Keratinocyte (primary cell): ENCODE data around the gene IL37. TPM values are rescaled to one million over a fixed set of nuclear protein-coding genes. Genes with fewer than 3 reads are reported as not detected.

Experiments used
- DNase-seq: peaks from one replicate; pipeline ENCODE4 v3.0.0-alpha.2; 2011; ENCODE audit warnings: low read depth, missing footprints, low spot score
- FAIRE-seq: peaks from 2 replicates; lab custom pipeline; 2011; peaks lifted over from hg19 to GRCh38; lab: Jason Lieb, UNC
- H2AFZ ChIP-seq: 2 replicates; pipeline ENCODE4 v1.6.0; 2012; ENCODE audit warnings: low read length, control low read depth, inconsistent platforms; ENCODE audit not compliant: control insufficient read depth
- H3K27ac ChIP-seq: 2 replicates; pipeline ENCODE4 v1.5.1; 2011; ENCODE audit warnings: low read length; ENCODE audit not compliant: control insufficient read depth, insufficient read depth
- H3K27me3 ChIP-seq: 3 replicates; pipeline ENCODE4 v1.6.0; 2011; ENCODE audit warnings: low read length; ENCODE audit not compliant: control insufficient read depth, insufficient read depth; ENCODE audit errors: extremely low read depth
- H3K36me3 ChIP-seq, 2 experiments: 2 replicates in 1 of 2; 3 replicates in 1 of 2; pipeline ENCODE4 v1.5.1; 2011; ENCODE audit warnings: low read length in 2 of 2, mild to moderate bottlenecking in 1 of 2; ENCODE audit not compliant: control insufficient read depth in 2 of 2, insufficient read depth in 2 of 2; ENCODE audit errors: extremely low read depth in 1 of 2
- H3K4me1 ChIP-seq: 3 replicates; pipeline ENCODE4 v1.5.1; 2011; ENCODE audit warnings: low read length; ENCODE audit not compliant: control insufficient read depth, insufficient read depth; ENCODE audit errors: extremely low read depth
- H3K4me2 ChIP-seq: 3 replicates; pipeline ENCODE4 v1.6.0; 2011; ENCODE audit warnings: low read depth, low read length; ENCODE audit not compliant: control insufficient read depth, insufficient read depth; ENCODE audit errors: extremely low read depth
- H3K4me3 ChIP-seq, 3 experiments: fragments of 200-600 bp in 1 of 3; sonication (generic) in 1 of 3; 2 replicates in 2 of 3; 3 replicates in 1 of 3; pipeline ENCODE4 v1.5.1; 2011 to 2016; ENCODE audit warnings: low read length in 3 of 3, mild to moderate bottlenecking in 3 of 3, control low read depth in 2 of 3, inconsistent platforms in 1 of 3, low read depth in 1 of 3, mixed read lengths in 1 of 3, mixed run types in 1 of 3, moderate library complexity in 1 of 3; ENCODE audit not compliant: control insufficient read depth in 2 of 3, insufficient read depth in 2 of 3; ENCODE audit errors: extremely low read depth in 1 of 3
- H3K79me2 ChIP-seq: 2 replicates; pipeline ENCODE4 v1.6.0; 2012; ENCODE audit warnings: low read length; ENCODE audit not compliant: control insufficient read depth, insufficient read depth
- H3K9ac ChIP-seq: 3 replicates; pipeline ENCODE4 v1.6.0; 2011; ENCODE audit warnings: low read length; ENCODE audit not compliant: control insufficient read depth, insufficient read depth; ENCODE audit errors: extremely low read depth
- H3K9me1 ChIP-seq: 3 replicates; pipeline ENCODE4 v1.6.0; 2011; ENCODE audit warnings: low read length; ENCODE audit not compliant: control insufficient read depth, insufficient read depth; ENCODE audit errors: extremely low read depth
- H3K9me3 ChIP-seq: 2 replicates; pipeline ENCODE4 v1.5.1; 2012; ENCODE audit warnings: low read depth, low read length; ENCODE audit not compliant: control insufficient read depth
- H4K20me1 ChIP-seq: 3 replicates; pipeline ENCODE4 v1.6.0; 2011; ENCODE audit warnings: low read length; ENCODE audit not compliant: control insufficient read depth, insufficient read depth; ENCODE audit errors: extremely low read depth
- EZH2 ChIP-seq: IDR thresholded peaks from one replicate; pipeline ENCODE4 v1.6.1; 2012; ENCODE audit warnings: inconsistent platforms, mild to moderate bottlenecking, low read length, moderate library complexity
- dilution Hi-C: fragments of 300-500 bp; cut with MboI; formaldehyde crosslinking; loops from one replicate; pipeline ENCODE4 v1.7.0; 2020; ENCODE audit warnings: low sequenced_read_pairs; ENCODE audit not compliant: extremely low pct_ligation_motif_present
- polyA plus RNA-seq, 5 experiments: library from polyadenylated mRNA; depleted of rRNA in 3 of 5; stranded (reverse) in 3 of 5; stranded (forward) in 1 of 5; unstranded in 1 of 5; fragments of >200 nt; gene quantifications; 1 replicate in 1 of 5; 2 replicates in 3 of 5; 3 replicates in 1 of 5; pipeline versions ENCODE4 v1.2.1 to v1.2.3, GENCODE V29; 2011 to 2012; ENCODE audit warnings: missing spikeins in 2 of 5, low read depth in 1 of 5, low replicate concordance in 1 of 5
- TF ChIP-seq, protein P1 (sequence below), 3 experiments: IDR thresholded peaks in 1 of 3; conservative IDR thresholded peaks in 1 of 3; optimal IDR thresholded peaks in 1 of 3; 2 replicates in 2 of 3; 3 replicates in 1 of 3; pipeline versions ENCODE3 to v1.5.1; 2011; ENCODE audit warnings: low read length in 3 of 3, mild to moderate bottlenecking in 3 of 3, moderate library complexity in 2 of 3, control low read depth in 1 of 3, inconsistent platforms in 1 of 3; ENCODE audit not compliant: insufficient read depth in 2 of 3; ENCODE audit errors: extremely low read depth in 1 of 3

Gene IL37
- polyA plus RNA-seq, 1 donor (not counting 4 experiments of a cell fraction or from before 2014, with no cell fraction given) = 0.63 TPM

DNA sequence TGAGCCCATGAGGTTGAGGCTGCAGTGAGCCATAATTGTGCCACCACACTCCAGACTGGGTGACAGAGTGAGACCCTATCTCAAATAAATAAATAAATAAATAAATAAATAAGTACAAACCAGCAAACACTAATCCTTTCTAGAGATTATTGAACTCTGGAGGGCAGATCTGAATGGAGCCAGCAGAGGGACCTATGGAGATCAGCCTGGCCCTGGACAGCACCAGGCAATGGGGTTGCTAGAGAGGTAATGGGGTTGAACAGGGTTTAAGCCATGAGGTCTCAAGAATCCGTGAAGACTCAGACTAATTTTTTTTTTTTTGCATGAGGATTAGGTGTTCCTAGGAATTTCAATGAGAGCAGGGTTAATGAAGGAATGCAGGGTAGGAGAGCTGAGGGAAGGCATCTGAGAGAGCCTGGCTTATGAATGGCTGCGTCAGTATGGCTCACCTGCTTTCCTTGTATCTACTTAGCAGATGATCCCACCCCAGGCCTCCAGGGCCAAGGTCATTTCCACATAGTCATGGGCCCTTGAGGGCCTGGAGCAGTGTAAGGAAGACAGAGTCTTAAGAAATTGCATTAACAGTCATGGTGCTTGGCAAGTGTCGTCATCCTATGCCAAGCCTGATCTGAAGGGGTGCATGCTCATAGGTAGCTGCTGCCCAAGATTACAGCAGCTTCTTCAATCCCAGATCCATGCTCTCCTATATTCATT, 34.6 kb upstream of the IL37 start:
- Histone ChIP-seq H3K36me3 (no peaks in the 10 kb centered on the region), H3K9me1 (no peaks in the 10 kb centered on the region), H3K79me2 (no peaks in the 10 kb centered on the region), H3K4me3 (peak overlapping the region in 1 of 3 experiments; percentile 16), H2AFZ (no peak overlapping the region), H3K4me1 (peaks cover 60% of the 10 kb centered on the region), H3K4me2 (peak overlapping the region; percentile 25), H3K9ac (peak overlapping the region; percentile 62), H3K27me3 (no peaks in the 10 kb centered on the region), H3K27ac (peak overlapping the region; percentile 97), H4K20me1 (no peaks in the 10 kb centered on the region), H3K9me3 (no peaks in the 10 kb centered on the region)
- FAIRE-seq = no peak
- no peak for TF ChIP-seq EZH2
- TF ChIP-seq, protein P1, sequence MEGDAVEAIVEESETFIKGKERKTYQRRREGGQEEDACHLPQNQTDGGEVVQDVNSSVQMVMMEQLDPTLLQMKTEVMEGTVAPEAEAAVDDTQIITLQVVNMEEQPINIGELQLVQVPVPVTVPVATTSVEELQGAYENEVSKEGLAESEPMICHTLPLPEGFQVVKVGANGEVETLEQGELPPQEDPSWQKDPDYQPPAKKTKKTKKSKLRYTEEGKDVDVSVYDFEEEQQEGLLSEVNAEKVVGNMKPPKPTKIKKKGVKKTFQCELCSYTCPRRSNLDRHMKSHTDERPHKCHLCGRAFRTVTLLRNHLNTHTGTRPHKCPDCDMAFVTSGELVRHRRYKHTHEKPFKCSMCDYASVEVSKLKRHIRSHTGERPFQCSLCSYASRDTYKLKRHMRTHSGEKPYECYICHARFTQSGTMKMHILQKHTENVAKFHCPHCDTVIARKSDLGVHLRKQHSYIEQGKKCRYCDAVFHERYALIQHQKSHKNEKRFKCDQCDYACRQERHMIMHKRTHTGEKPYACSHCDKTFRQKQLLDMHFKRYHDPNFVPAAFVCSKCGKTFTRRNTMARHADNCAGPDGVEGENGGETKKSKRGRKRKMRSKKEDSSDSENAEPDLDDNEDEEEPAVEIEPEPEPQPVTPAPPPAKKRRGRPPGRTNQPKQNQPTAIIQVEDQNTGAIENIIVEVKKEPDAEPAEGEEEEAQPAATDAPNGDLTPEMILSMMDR (optimal IDR thresholded peaks at IDR 0.05 in 1 of 3, IDR thresholded peaks at IDR 0.05 in 1 of 3, conservative IDR thresholded peaks at IDR 0.05 in 1 of 3; ENCODE audit: extremely low read depth in 1 of 3, insufficient read depth in 2 of 3, low read length in 3 of 3) = peak; percentile 22 to 37 (median 24)
- dilution Hi-C loops = no loop called here
- peak; percentile 91 for DNase-seq

DNA sequence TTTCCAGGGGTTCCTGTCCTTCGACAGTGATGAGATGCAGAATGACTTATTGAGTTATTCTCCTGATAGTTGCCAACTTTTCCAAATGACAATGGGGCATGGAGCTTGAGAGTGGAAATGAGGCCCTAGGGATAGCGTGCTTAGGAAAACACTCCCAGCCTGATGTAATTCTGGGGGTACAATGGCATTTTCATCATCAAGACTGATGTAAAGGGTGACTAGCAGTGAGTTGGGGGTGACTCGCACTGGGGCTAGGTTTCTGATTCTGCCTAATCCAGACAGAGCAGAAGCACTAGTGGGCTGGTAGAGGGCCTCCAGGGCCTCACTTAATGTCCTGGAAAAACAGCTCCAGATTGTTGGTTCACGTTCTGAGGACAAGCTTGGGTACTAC, 34.0 kb upstream of the IL37 start:
- peaks cover 66% of the 10 kb centered on the region for H3K4me1 ChIP-seq
- H3K27ac ChIP-seq = peak overlapping the region; percentile 97
- dilution Hi-C loops = no loop called here
- DNase-seq (no peak), FAIRE-seq (no peak)
- peak overlapping the region; percentile 25 for H3K4me2 ChIP-seq
- peak overlapping the region in 1 of 3 experiments; percentile 16 for H3K4me3 ChIP-seq
- no peak for TF ChIP-seq EZH2
- TF ChIP-seq, protein P1 (optimal IDR thresholded peaks at IDR 0.05 in 1 of 3, IDR thresholded peaks at IDR 0.05 in 1 of 3, conservative IDR thresholded peaks at IDR 0.05 in 1 of 3; ENCODE audit: extremely low read depth in 1 of 3, insufficient read depth in 2 of 3, low read length in 3 of 3) = no peak
- H2AFZ ChIP-seq = no peak overlapping the region
- no peaks in the 10 kb centered on the region for H3K36me3 ChIP-seq
- peak overlapping the region; percentile 62 for H3K9ac ChIP-seq
- H3K9me1 ChIP-seq = no peaks in the 10 kb centered on the region
- H3K79me2 ChIP-seq = no peaks in the 10 kb centered on the region
- H3K27me3 ChIP-seq = no peaks in the 10 kb centered on the region
- no peaks in the 10 kb centered on the region for H4K20me1 ChIP-seq
- no peaks in the 10 kb centered on the region for H3K9me3 ChIP-seq
